ENCODE data around the gene DYSF.

DNA sequence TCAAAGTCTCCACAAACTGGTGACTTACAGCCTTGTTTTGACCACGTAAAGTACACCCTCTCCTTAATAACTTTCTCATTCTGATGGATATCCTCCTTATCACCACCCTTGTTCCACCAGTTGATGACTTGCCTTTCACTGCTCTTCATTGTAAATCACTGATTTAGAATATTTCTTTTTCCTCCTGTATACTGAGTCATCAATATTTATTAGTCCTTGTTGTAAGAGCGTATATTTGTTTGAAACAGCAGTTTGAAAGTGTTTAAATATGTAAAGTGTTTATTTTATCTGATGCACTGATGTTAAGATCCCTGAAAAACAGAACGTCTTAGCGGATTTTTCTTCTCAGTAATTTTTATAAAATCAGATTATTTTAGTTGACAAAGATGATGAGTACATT is 34.2 kb upstream of the DYSF start:
- TF ChIP-seq, protein P1, sequence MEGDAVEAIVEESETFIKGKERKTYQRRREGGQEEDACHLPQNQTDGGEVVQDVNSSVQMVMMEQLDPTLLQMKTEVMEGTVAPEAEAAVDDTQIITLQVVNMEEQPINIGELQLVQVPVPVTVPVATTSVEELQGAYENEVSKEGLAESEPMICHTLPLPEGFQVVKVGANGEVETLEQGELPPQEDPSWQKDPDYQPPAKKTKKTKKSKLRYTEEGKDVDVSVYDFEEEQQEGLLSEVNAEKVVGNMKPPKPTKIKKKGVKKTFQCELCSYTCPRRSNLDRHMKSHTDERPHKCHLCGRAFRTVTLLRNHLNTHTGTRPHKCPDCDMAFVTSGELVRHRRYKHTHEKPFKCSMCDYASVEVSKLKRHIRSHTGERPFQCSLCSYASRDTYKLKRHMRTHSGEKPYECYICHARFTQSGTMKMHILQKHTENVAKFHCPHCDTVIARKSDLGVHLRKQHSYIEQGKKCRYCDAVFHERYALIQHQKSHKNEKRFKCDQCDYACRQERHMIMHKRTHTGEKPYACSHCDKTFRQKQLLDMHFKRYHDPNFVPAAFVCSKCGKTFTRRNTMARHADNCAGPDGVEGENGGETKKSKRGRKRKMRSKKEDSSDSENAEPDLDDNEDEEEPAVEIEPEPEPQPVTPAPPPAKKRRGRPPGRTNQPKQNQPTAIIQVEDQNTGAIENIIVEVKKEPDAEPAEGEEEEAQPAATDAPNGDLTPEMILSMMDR (IDR thresholded peaks at IDR 0.05): no peak
- TF ChIP-seq POLR2A (IDR thresholded peaks at IDR 0.05): no peak

Measured in Peyer's patch (tissue), 4 donors.